MM.1S (cell line): Measurements from ENCODE around the gene PAXX.

Experiments used
- DNase-seq: peaks from one replicate; pipeline ENCODE4 v3.0.0-alpha.2; 2015
- H2AFZ ChIP-seq: fragments of 300-600 bp; sonication (generic); 2 replicates; pipeline ENCODE4 v1.6.0; 2016; ENCODE audit warnings: antibody characterized with exemption, low read length
- H3F3A ChIP-seq: fragments of 300-600 bp; sonication (generic); 2 replicates; pipeline ENCODE4 v1.6.1; 2016; ENCODE audit warnings: mild to moderate bottlenecking, antibody characterized with exemption, low read length, moderate library complexity, mixed read lengths; ENCODE audit not compliant: insufficient read depth
- H3K27ac ChIP-seq: fragments of 300-600 bp; sonication (generic); 2 replicates; pipeline ENCODE4 v1.5.1; 2016; ENCODE audit warnings: mild to moderate bottlenecking, low read length
- H3K27me3 ChIP-seq: fragments of 300-600 bp; sonication (generic); replicated peaks from 2 replicates; pipeline ENCODE4 v1.6.0; 2016; ENCODE audit warnings: low read length; ENCODE audit not compliant: insufficient read depth
- H3K36me3 ChIP-seq: fragments of 300-600 bp; sonication (generic); replicated peaks from 2 replicates; pipeline ENCODE4 v1.6.1; 2016; ENCODE audit warnings: mild to moderate bottlenecking, low read length, mixed read lengths; ENCODE audit not compliant: insufficient read depth
- H3K4me1 ChIP-seq: fragments of 300-600 bp; sonication (generic); 2 replicates; pipeline ENCODE4 v1.6.1; 2016; ENCODE audit warnings: low read length, mixed read lengths
- H3K4me2 ChIP-seq: fragments of 300-600 bp; sonication (generic); 2 replicates; pipeline ENCODE4 v1.6.0; 2016; ENCODE audit warnings: low read depth, low read length
- H3K4me3 ChIP-seq: fragments of 300-600 bp; sonication (generic); 2 replicates; pipeline ENCODE4 v1.5.1; 2016; ENCODE audit warnings: low read length, mixed read lengths
- H3K79me2 ChIP-seq: fragments of 300-600 bp; sonication (generic); 2 replicates; pipeline ENCODE4 v1.6.1; 2016; ENCODE audit warnings: mixed run types, low read length, mixed read lengths
- H3K9ac ChIP-seq: fragments of 300-600 bp; sonication (generic); 2 replicates; pipeline ENCODE4 v1.6.1; 2016; ENCODE audit warnings: low read length, mixed read lengths
- H3K9me2 ChIP-seq: fragments of 300-600 bp; sonication (generic); replicated peaks from 2 replicates; pipeline ENCODE4 v1.6.1; 2016; ENCODE audit warnings: mild to moderate bottlenecking, low read length, mixed read lengths; ENCODE audit not compliant: insufficient read depth
- H3K9me3 ChIP-seq: fragments of 300-600 bp; sonication (generic); replicated peaks from 2 replicates; pipeline ENCODE4 v1.6.1; 2016; ENCODE audit warnings: mild to moderate bottlenecking, low read length, mixed read lengths; ENCODE audit not compliant: insufficient read depth
- H4K20me1 ChIP-seq: fragments of 300-600 bp; sonication (generic); 2 replicates; pipeline ENCODE4 v1.6.1; 2016; ENCODE audit warnings: mild to moderate bottlenecking, low read length, moderate library complexity, mixed read lengths; ENCODE audit not compliant: insufficient read depth
- CTCF ChIP-seq: fragments of 300-600 bp; sonication (generic); IDR thresholded peaks from 2 replicates; pipeline ENCODE4 v1.5.1; 2016; ENCODE audit warnings: antibody characterized with exemption, low read length, mixed read lengths
- EZH2 ChIP-seq: fragments of 300-600 bp; sonication (generic); optimal IDR thresholded peaks from 2 replicates; pipeline ENCODE3; 2017; ENCODE audit warnings: low read depth, mild to moderate bottlenecking, antibody characterized with exemption, low read length, mixed read lengths
- EZH2phosphoT487 ChIP-seq: fragments of 300-600 bp; sonication (generic); IDR thresholded peaks from 2 replicates; pipeline ENCODE4 v1.6.1; 2018; ENCODE audit warnings: antibody characterized with exemption, low read length

The PAXX gene

GRCh38 chr9:137034709-137035506 is 42.7 kb downstream of the PAXX start:
- Histone ChIP-seq H3K4me2 (peak overlapping the region; percentile 7; the same call in 1 of the 2 replicates), H3K9me3 (no peaks in the 10 kb centered on the region), H3K4me3 (no peak overlapping the region), H3K9me2 (no peaks in the 10 kb centered on the region), H3K79me2 (no peaks in the 10 kb centered on the region), H3K36me3 (no peaks in the 10 kb centered on the region), H4K20me1 (no peaks in the 10 kb centered on the region), H2AFZ (no peak overlapping the region), H3K4me1 (no peaks in the 10 kb centered on the region), H3K9ac (no peak overlapping the region), H3K27me3 (peaks cover 81% of the 10 kb centered on the region), H3F3A (no peaks in the 10 kb centered on the region; the same call in 1 of the 2 replicates), H3K27ac (no peak overlapping the region)
- peak; percentile 81 for DNase-seq
- TF ChIP-seq EZH2phosphoT487: no peak
- TF ChIP-seq EZH2: no peak
- peak; percentile 92 for TF ChIP-seq CTCF

- Histone ChIP-seq H3K79me2 (no peaks in the 10 kb centered on the region), H3F3A (no peaks in the 10 kb centered on the region; the same call in 1 of the 2 replicates), H2AFZ (no peak overlapping the region), H3K36me3 (no peaks in the 10 kb centered on the region), H3K9me2 (no peaks in the 10 kb centered on the region), H3K27me3 (peaks cover 78% of the 10 kb centered on the region), H3K9me3 (no peaks in the 10 kb centered on the region), H4K20me1 (no peaks in the 10 kb centered on the region), H3K4me1 (no peaks in the 10 kb centered on the region), H3K4me3 (no peak overlapping the region), H3K27ac (no peak overlapping the region), H3K9ac (no peak overlapping the region), H3K4me2 (no peak overlapping the region)
- DNase-seq: no peak
- no peak for TF ChIP-seq EZH2phosphoT487
- no peak for TF ChIP-seq EZH2
- TF ChIP-seq CTCF: no peak
Observed at GRCh38 chr9:137035507-137035834, 43.2 kb downstream of the PAXX start.

- DNase-seq: no peak
- Histone ChIP-seq H3K9me2 (no peaks in the 10 kb centered on the region), H3K4me1 (no peaks in the 10 kb centered on the region), H3K4me3 (no peak overlapping the region), H3K27me3 (peaks cover 78% of the 10 kb centered on the region), H3K36me3 (no peaks in the 10 kb centered on the region), H3F3A (no peaks in the 10 kb centered on the region; the same call in 1 of the 2 replicates), H3K9me3 (no peaks in the 10 kb centered on the region), H3K79me2 (no peaks in the 10 kb centered on the region), H3K4me2 (no peak overlapping the region), H3K27ac (no peak overlapping the region), H2AFZ (no peak overlapping the region), H3K9ac (no peak overlapping the region), H4K20me1 (no peaks in the 10 kb centered on the region)
- TF ChIP-seq EZH2phosphoT487 (no peak), EZH2 (no peak), CTCF (no peak)
Observed at GRCh38 chr9:137035937-137036336, 43.7 kb downstream of the PAXX start.
